ENCODE measurements around the gene FNIP1. TPM values are rescaled to one million over a fixed set of nuclear protein-coding genes. Genes with fewer than 3 reads are reported as not detected.
A peak's percentile ranks its signal among the peaks of the same experiment; 100 is the strongest.
"Not testable (repeated sequence)": the region's sequence is repeated elsewhere in the genome, so short reads cannot be mapped to it uniquely, and the experiment has no call there.

The FNIP1 gene
- total RNA-seq (2014; rRNA removed; shearing (Covaris generic)), result 24.5 and 28.5 TPM in 2 replicates

GRCh38 chr5:131796793-131797693 is at the start of gene FNIP1:
TSS of gene FNIP1 (minus strand) at chr5:131797017. CDS start at chr5:131796921, 96 bp downstream.
- peak; percentile 95 for DNase-seq (ENCODE audit: low read depth)

GRCh38 chr5:131846536-131846935 is 49.7 kb upstream of the FNIP1 start:
- no peak for DNase-seq (ENCODE audit: low read depth)

- no peak for DNase-seq (ENCODE audit: low read depth)
These were observed 49.0 kb upstream of the FNIP1 start for GRCh38 chr5:131845828-131846227.

GRCh38 chr5:131842971-131843370 is 46.2 kb upstream of the FNIP1 start:
- not testable (repeated sequence) for DNase-seq (ENCODE audit: low read depth)

GRCh38 chr5:131832702-131833101 is 35.9 kb upstream of the FNIP1 start:
- not testable (repeated sequence) for DNase-seq (ENCODE audit: low read depth)

GRCh38 chr5:131825404-131826013 is 28.7 kb upstream of the FNIP1 start:
- DNase-seq (ENCODE audit: low read depth), result peak; percentile 16

GRCh38 chr5:131824631-131825030 is 27.8 kb upstream of the FNIP1 start:
- DNase-seq (ENCODE audit: low read depth), result no peak

GRCh38 chr5:131821221-131821620 is 24.4 kb upstream of the FNIP1 start:
- DNase-seq (ENCODE audit: low read depth), result peak; percentile 23

- no peak for DNase-seq (ENCODE audit: low read depth)
These were observed 21.3 kb upstream of the FNIP1 start for GRCh38 chr5:131818001-131818724.

GRCh38 chr5:131814990-131815389 is 18.2 kb upstream of the FNIP1 start:
- peak; percentile 86 for DNase-seq (ENCODE audit: low read depth)

- no peak for DNase-seq (ENCODE audit: low read depth)
These were observed 15.7 kb upstream of the FNIP1 start for GRCh38 chr5:131812371-131813160.

GRCh38 chr5:131810510-131811249 is 13.9 kb upstream of the FNIP1 start:
- no peak for DNase-seq (ENCODE audit: low read depth)

- DNase-seq (ENCODE audit: low read depth), result peak; percentile 56
These were observed 681 bp downstream of the FNIP1 start for GRCh38 chr5:131795879-131796792.

- no peak for DNase-seq (ENCODE audit: low read depth)
These were observed 1.6 kb downstream of the FNIP1 start for GRCh38 chr5:131795228-131795627.

GRCh38 chr5:131794586-131794985 is 2.2 kb downstream of the FNIP1 start:
- no peak for DNase-seq (ENCODE audit: low read depth)

GRCh38 chr5:131792896-131793295 is 3.9 kb downstream of the FNIP1 start:
- DNase-seq (ENCODE audit: low read depth), result no peak

GRCh38 chr5:131791866-131792265 is 5.0 kb downstream of the FNIP1 start:
- no peak for DNase-seq (ENCODE audit: low read depth)

GRCh38 chr5:131790550-131790949 is 6.3 kb downstream of the FNIP1 start:
- no peak for DNase-seq (ENCODE audit: low read depth)

GRCh38 chr5:131789765-131790164 is 7.1 kb downstream of the FNIP1 start:
- DNase-seq (ENCODE audit: low read depth), result no peak

- DNase-seq (ENCODE audit: low read depth), result no peak
These were observed 9.1 kb downstream of the FNIP1 start for GRCh38 chr5:131787736-131788135.

All from RPMI7951 (cell line).